ENCODE measurements around the gene SDCCAG8.

SDCCAG8 gene

DNA sequence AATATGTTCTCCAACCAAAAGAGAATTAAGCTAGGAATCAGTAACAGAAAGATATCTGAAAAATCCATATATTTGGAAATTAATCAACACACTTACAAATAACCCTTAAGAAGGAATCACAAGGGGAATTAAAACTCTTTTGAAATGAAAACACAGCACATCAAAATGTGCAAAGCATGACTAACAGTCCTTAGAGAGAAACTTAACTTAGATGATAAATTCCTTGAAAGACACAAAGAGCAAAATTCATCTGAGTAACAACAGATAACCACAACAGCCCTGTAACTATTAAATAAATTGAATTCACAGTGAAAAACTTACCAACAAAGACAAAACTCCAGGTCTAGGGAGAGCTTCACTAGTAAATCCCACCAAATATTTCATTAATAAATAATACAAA is 283.8 kb downstream of the SDCCAG8 start:
- no peak for DNase-seq

DNA sequence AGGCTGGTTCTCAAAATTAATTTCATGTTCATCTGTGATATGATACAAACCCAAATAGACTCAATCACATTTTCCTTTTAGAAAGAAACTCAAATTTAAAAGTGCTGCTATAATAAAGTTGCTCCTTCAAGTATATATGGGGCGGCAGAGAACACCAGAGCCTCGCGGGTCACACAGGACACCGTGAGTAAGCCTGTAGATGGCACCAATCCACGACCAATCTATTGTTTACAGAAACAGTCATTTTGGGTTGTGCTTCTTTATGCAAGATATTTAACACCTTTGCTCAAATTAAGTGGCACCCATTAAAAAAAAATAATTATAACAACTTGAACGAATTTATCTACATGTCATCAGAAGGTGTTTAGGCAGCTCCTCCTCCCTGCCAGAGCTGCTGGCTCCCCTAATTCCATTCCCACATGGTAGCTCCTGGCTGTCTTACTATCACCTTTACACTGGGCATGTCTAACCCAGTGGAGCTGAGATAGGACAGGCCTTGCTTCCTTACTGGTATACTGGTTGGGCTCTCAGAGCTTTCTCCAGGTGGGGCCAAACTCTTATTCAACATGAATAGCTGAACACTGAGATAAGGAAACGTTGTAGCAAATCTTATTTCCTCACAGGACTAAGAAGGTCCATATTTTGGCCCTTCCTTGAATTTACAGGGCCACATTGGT is 287.0 kb downstream of the SDCCAG8 start:
- no peak for DNase-seq

DNA sequence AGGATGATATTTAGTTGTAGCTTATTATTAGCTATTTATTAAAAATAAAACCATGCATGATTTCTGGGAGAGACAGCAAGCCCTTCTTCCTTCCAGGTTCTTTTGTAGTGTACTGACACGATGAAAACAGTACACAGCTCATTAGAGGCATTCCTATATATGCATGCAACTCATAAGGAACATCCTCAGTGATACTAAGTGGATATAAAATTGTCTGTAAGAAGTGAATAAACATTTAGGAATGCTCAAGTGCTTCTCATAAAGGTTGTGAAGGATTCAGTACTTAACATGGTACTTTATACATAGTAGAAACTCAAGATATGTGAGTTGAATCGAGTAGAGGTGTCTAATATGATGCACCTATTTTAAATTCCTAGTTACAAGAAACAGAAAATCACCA is 287.7 kb downstream of the SDCCAG8 start:
- DNase-seq: no peak

DNA sequence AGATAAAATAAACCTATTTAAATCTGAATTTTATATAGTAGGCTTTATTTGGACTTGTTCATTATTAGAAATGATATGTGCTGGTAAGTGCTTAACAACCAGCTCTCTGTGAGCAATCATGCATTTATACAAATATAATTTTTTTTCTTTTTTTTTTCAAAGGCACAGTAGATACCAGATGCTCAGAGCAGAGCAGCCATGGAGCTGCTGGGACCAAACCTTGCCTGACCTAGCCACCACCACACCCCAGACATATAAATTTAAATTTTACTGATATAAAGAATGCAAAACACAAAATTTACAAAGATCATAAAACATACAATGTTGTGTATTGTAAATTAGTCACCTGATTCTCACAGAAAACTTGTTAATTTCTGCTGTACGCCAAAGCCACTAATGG is 290.6 kb downstream of the SDCCAG8 start:
- DNase-seq: no peak

DNA sequence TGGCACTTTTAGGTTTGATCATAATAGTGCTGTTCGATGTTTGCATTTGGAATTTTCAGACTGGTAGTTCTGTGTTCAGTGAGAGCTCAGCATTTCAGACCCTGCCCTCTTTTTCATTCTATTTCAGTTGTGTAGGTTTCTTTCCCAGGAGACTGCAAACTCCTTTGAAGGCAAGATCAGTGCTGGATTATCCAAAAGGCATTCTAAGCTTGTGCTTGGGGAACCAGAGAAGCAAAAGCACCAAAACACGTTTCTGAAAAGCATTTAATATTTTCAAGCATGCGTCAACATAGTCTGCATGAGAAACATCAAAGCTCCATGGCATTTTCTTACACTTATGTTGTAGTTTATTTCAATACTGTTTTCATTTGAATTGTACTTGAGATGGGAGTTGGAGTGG is 292.1 kb downstream of the SDCCAG8 start:
- DNase-seq: no peak

DNA sequence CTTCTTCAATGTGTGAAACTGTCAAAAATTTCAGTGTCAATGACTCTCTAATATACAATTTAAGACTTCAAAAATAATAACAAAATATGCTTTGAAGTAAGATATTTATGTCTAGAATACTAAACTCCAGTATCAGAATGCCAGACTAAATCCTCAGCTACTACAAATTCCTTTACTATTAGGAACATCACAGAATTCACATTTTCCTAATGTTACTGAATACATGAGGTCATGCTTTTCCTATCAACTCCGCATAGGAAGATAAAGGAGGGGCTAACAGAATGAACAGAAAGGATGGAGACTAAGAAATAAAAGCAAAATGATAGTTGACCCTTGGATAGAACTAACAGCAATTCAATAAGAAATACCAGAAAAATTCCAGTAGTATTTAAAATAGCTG is 292.7 kb downstream of the SDCCAG8 start:
- DNase-seq: no peak

DNA sequence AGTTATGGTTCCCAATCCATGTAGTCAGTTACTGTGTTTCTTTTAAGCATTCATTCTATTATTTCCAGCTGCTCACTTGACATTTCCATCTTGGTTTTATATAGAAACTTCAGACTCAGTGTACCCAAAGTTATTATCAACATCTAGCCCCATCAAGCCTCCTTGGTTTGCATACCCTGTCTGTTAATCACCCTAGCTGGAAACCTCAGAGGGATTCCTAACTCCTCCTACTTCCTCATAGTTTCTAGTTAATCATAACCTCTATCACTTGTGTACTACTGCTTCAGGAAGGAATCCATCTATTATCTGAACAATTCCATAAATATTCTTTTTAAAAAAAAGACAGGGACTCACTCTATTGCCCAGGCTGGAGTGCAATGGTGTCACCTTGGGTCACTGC is 293.3 kb downstream of the SDCCAG8 start:
- no peak for DNase-seq
